SW480 (cell line): ENCODE results near the gene RAC3.
"Not testable (repeated sequence)": the region's sequence is repeated elsewhere in the genome, so short reads cannot be mapped to it uniquely, and the experiment has no call there.

Experiments
- DNase-seq: peaks from one replicate; pipeline ENCODE4 v3.0.0-alpha.2; 2016; ENCODE audit warnings: low spot score

RAC3 gene

GRCh38 chr17:82024859-82025258 lies 6.6 kb upstream of the RAC3 start:
- DNase-seq: no peak

- DNase-seq: no peak
Measured at GRCh38 chr17:82025401-82026107, 5.9 kb upstream of the RAC3 start.

- DNase-seq: no peak
Measured at GRCh38 chr17:82028246-82028645, 3.2 kb upstream of the RAC3 start.

GRCh38 chr17:82028966-82029365 lies 2.5 kb upstream of the RAC3 start:
- no peak for DNase-seq

- DNase-seq: no peak
Measured at GRCh38 chr17:82029391-82029790, 2.1 kb upstream of the RAC3 start.

- no peak for DNase-seq
Measured at GRCh38 chr17:82029990-82030469, 1.4 kb upstream of the RAC3 start.

GRCh38 chr17:82030470-82031302 lies 792 bp upstream of the RAC3 start:
- DNase-seq: peak; percentile 84

GRCh38 chr17:82031885-82032627 lies 578 bp downstream of the RAC3 start:
- peak; percentile 53 for DNase-seq

GRCh38 chr17:82033359-82034085 lies 2.0 kb downstream of the RAC3 start:
- no peak for DNase-seq

- no peak for DNase-seq
Measured at GRCh38 chr17:82034371-82035011, 3.0 kb downstream of the RAC3 start.

GRCh38 chr17:82035488-82035887 lies 4.0 kb downstream of the RAC3 start:
- DNase-seq: no peak

- no peak for DNase-seq
Measured at GRCh38 chr17:82035956-82036633, 4.6 kb downstream of the RAC3 start.

- no peak for DNase-seq
Measured at GRCh38 chr17:82036634-82037091, 5.2 kb downstream of the RAC3 start.

- peak; percentile 95 for DNase-seq
Measured at GRCh38 chr17:82037092-82037888, 5.8 kb downstream of the RAC3 start, which contains the start of gene DCXR. TSS of gene DCXR (minus strand) at chr17:82037697. CDS start at chr17:82037682, 15 bp downstream.

- DNase-seq: no peak
Measured at GRCh38 chr17:82037889-82038195, 6.4 kb downstream of the RAC3 start.

- DNase-seq: not testable (repeated sequence)
Measured at GRCh38 chr17:82038796-82039409, 7.4 kb downstream of the RAC3 start.

GRCh38 chr17:82039695-82040299 lies 8.3 kb downstream of the RAC3 start:
- DNase-seq: no peak

GRCh38 chr17:82041144-82041814 lies 9.8 kb downstream of the RAC3 start:
- DNase-seq: no peak
